ENCODE data around the gene ABLIM2.

ABLIM2 gene

DNA sequence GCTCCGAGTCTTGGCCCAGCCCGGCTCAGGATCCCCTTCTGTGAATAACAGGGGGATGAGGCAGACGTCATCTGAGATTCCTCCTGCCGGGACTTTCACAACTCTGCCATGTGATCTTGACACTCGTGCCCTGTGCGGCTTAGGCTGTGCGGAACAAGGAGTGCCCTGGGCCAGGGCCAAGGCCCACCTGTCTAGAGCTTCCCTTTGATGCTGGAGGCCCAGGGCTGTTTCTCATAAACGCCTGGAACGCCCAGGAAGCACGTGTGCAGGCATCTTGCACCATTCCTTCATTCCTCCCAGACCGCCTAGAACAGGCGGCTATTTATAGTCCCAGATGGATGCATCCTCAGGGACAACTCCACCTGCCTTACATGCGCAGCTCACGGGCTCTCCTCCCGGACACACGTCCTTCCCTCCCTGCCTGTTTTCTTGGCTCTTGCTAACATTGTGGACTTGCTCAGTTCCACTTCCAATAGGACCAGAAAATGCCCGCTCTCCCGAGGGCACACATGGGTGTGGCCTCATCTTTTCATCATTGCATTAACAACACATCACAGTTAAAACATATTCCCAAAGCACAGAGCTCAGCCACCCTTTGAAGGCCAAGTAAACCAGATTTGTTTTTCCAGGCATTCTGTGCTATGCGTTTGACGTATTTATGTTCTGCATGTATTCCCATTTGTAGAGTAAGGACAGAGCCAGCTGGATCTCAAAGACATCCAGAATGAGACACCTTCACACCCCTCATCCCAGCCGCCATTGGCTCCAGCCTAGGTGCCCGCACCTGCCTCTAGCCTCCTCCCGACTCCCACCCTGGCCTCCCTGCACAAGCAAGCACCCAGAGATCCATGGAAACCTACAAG lies 57.2 kb downstream of the ABLIM2 start:
- no peak for DNase-seq

GRCh38 chr4:8099981-8100464 lies 58.6 kb downstream of the ABLIM2 start:
- no peak for DNase-seq

DNA sequence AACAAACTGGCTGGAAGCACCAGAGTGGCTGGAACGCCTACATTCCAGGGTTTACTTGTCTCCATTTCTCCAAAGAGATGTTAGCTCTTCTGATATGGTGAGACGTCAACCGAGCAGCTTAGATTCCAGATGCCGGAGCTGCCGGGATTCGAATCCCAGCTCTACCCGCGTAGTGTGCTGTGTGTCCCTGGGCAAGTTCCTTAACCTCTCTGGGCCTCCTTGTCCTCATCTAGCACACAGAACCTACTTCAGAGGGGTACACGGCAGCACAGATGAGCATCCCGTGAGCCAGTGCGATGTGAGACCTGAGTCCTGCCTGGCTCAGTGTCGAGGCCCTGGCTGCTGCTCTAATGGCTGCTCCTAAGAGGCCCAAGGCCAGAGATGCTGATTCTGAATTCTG lies 60.1 kb downstream of the ABLIM2 start:
- no peak for DNase-seq

DNA sequence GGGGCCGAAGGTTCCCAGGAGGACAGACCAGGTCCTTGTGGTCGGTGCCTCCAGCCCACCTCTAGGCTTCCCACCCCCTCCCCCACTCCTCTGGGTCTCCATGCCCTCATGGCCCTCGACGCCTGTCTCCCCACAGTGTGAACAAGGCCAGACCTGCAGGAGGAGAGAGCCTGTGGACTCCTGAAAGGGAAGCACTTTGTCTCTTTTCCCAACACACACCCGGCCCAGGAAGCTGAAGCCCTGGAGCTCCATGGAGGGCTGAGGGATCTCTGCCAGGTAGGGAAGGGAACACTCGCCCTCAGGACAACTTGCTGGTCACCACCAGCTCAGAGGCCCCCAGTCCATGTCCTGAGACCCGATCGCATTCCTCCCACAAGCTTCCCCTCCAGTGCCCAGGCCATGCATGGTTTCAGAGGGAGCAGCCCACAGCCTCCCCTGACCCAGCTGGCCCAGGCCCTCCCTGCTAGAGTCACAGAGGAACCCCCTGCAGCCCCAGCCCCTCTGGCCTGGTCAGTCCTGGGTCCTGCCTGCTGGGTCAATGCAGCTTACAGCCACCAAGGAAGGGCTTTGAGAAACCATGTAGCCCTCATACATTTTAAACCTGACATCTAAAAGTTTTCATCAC lies 60.8 kb downstream of the ABLIM2 start:
- no peak for DNase-seq

DNA sequence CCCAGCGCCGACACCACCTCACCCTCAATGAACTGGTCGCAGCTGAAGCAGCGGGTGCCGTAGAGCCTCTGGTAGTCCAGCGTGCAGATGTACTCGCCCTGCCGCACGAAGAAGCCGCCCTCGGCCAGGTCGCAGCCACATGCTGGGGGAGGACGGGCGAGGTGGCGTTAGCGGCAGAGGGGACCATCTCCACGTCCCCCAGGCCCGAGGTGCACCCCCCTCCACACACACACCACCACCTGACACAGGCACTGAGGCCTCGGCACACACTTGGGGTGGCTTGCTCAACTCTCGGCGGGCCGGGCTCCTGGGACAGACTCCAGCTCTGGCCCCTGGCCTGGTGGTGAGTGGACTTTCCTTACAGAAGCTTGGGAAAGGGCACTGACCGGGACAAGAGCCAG lies 61.5 kb downstream of the ABLIM2 start:
- DNase-seq, result no peak

GRCh38 chr4:8096690-8097061 lies 61.9 kb downstream of the ABLIM2 start:
- DNase-seq, result no peak

DNA sequence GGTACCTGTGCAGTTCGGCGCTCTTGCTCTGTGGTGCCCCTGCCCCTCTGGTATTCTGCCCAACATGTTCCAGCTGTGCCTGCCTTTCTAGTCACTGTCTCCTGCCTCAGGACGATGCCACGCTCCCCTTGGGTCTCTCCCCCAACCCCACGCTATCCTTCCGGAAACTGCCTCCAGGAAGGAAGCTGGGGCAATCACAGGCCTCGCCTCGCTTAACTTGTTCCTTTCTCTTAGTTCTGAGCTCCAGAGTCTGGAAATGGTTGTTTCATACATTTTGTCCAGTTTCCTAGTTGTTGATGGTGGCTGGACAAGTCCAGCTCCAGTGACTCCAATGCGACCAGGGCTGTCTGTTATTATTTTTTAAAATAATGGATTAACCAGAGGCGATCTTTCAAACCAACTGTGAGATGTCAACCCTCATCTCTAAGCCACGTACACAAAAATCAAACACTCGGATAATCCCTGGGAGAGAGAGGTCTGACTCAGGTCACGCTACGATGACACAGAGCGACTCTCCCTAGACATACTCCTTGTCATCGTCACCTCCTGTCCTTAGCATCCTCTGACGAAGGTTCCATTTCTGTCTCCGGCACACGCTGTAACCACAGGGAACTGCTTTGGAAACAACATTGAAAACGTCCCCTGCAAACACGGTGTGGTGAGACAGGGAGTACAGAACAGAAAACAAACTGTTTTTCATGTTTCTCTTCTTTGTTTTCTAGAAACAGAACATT lies 62.5 kb downstream of the ABLIM2 start:
- DNase-seq, result no peak

DNA sequence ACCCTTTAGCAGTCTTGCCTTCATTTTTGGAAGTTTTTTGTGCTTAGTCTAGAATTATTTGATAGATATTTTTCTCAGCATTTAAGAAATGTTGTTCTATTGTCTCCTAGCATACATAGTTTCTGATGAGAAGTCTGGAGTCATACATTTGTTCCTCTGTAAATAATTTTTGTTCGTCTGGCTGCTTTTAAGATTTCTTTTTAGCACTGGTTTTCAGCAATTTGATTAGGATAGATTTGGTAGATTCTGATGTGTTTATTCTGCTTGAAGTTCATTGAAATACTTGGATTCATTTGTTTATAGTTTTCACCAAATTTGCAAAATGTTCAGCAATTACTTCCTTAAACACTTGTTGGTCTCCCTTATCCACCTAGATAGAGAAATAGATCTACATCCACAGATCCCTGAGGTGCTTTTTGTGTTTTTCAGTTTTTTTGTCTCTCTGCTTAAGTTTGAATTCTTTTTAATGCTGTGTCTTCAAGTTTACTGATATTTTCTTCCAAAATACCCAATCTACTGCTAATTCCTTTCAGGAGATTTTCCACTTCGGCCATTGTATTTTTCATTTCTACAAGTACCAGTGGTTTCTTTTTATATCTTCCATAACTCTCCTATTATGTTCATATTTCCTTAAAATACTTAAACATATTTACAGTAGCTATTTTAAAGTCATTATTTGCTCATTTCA lies 64.9 kb downstream of the ABLIM2 start:
- DNase-seq, result no peak

DNA sequence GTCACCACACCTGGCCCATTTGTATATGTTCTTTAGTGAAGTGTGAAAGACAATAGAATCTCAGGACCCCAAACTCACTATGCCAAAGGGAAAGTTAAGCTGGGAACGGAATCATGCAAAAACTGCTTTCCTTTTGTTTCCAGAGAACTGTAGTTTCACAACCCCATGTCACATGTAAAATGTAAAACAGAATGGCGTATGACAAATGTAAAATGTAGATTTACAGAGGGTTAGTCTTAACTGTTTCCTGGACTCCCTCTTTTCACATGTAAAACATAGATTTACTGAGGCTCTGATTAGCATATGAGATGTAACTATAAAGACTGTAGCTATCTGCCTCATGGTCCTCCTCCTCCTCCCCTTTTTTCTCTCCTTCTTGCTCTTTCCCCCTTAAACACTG lies 66.3 kb downstream of the ABLIM2 start:
- no peak for DNase-seq

DNA sequence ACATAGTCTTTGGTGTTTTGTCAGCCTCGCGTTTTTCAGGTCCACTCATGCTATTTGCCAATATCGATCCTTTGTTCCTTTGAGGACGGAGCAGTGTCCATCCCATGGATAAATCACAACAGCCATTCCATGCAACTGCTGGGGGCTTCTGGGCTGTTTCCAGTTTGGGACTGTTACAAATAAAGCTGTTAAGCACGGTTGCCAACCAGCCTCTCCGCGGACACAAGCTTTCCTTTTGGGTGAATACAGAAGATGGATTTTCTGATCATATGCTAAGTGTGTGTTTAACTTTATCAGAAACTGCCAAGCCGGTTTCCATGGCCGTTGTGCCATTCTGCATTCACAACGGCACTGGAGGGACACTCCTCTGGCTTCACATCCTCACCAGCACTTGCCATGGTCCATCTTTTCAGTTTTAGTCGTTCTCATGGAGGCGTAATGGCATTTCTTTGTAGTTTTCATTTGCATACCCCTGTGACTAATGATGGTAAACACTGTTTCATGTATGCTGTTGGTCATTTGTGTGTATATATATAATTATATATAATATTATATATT lies 67.8 kb downstream of the ABLIM2 start:
- no peak for DNase-seq

DNA sequence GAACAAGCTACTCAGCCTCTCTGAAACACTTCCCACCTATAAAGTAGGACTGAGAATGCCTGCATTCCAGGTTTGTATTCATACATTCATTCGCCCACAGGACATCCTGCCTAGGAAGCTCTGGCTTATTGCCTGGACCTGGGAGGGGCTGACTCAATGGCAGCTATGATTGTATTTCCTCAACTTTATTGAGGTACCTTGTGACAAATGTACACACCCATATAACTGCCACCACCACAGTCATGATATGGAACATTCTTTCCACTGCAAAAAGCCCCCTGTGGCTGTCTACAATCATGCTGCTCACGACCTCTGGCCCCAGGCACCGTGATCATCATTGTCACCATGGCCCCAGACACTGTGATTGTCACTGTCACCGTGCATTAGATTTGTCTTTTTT lies 68.3 kb downstream of the ABLIM2 start:
- no peak for DNase-seq

DNA sequence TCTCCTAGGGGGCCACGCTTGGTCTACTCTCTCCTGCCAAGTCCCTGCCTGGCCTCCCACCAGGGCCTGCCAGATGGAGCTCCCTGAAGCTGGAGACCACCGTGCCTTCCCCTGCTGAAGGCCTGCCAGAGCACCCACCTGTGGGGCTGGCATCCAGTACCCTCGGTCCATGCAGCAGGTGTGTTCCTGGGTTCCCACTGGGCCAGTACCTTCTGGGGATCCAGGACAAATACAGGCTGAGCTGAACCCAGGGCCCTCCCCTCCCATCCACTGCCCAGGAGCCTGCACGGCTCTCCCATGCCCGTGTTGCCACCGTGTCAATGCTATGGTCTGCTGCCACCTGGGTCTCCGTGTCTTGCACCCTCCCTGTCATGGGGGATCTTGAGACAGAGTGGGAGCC lies 68.8 kb downstream of the ABLIM2 start:
- DNase-seq, result no peak

DNA sequence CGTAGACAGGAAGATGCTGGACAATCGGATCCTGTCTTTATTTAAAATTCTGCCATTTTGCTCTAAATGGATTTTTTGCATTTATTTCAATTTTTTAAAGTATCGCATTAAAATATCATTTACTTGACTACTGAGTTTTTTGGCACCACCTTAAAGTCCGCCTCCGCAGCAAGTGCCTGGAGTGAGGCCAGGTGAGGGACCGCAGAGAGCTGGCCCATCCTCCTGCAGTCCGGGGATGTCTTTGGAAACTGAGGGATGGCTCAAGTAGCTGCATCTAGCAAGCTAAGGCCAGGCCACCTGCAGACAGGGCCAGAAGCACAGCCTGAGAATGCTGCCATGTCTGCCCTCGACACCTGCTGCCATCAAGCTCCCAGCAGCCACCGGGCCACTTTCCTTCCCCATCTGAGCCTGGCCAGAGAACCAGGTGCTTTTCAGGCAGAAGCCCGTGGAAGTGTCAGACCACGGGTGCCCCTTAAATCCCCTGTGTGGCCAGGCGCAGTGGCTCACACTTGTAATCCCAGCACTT lies 69.6 kb downstream of the ABLIM2 start:
- no peak for DNase-seq

DNA sequence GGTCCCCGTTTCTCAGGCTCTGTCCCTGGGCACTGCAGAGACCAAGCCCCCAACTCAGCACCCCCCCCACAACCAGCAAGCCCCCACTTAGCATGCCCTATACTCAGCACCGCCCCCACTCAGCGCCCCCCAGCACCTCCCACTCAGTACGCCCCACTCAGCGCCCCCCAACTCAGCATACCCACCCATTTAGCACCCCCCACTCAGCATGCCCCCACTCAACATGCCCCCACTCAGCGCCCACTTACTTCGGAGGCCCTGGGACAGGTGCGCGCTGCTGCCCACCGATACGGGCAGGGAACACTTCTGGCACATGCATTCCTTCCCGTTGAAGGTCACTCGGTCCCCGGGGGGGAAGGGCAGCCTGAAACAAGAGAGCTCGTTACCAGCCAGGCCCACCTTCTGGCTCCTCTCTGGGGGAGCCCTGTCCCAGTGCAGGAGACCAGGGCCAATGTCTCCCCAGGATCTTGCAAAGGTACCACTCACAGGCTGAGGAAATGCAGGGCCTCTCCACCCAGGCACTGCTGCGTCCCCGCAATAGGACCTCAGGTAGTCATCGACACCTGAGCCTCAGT lies 70.6 kb downstream of the ABLIM2 start:
- DNase-seq, result no peak

- DNase-seq, result no peak
Observed at GRCh38 chr4:8086783-8087445, 71.7 kb downstream of the ABLIM2 start.

DNA sequence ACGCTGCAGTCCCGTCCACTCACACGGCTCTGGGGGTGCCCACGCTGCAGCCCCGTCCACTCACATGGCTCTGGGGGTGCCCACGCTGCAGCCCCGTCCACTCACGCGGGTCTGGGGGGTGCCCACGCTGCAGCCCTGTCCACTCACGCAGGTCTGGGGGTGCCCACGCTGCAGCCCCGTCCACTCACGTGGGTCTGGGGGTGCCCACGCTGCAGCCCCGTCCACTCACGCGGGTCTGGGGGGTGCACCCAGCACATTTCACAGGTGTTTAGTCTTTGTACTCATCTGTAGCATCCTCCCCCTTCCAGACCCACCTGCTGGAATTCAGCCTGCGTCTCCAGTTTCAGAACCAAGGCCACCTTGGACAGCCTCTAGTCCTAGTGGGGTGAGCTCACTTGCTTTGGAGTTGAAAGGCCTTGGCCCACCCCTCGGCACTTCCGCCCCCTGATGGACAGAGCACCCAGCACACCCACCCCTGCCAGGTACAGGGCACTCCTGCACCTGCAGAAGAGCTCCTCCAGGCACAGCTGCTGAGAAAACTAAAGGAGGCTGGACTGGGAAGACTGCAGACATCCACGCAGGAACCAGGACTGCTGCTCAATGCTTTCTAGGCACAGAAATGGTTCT lies 73.0 kb downstream of the ABLIM2 start:
- DNase-seq, result no peak

DNA sequence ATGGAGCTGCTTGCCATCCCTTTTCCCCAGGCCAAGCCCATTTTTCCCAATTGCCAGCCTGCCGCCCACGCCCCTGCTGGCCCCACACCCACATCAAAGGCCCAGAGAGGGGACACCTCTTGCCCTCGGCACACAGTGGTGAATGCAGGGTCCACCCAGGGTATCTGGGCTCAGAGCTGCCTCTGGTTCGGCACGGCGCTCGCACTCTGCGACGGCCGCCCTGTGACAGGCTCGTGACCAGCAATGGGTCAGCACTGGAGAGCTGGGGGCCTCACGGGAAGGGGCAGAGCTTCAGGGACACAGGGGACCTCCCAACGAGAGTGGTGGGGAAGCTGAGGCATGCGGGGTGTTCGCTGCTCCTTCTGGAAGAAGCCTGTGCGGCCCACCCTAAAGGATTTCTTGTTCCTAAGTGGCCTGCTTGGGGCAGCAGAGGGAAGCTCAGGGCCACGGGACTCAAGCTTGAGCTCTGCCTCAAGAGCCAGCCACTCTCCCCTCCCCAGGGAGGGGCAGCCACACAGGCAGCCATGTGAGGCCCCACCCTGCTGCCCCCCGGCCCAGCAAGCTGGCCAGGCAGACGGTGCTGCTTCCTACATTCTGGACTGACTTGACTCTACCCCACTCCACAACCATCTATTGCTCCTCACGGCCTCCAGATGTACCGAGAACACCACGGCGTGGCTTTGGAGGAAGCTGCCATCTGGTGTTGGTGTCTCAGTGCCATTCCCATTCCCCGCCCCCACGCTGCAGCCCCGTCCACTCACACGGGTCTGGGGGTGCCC lies 73.7 kb downstream of the ABLIM2 start:
- no peak for DNase-seq

- no peak for DNase-seq
Observed at GRCh38 chr4:8084031-8084660, 74.5 kb downstream of the ABLIM2 start.

DNA sequence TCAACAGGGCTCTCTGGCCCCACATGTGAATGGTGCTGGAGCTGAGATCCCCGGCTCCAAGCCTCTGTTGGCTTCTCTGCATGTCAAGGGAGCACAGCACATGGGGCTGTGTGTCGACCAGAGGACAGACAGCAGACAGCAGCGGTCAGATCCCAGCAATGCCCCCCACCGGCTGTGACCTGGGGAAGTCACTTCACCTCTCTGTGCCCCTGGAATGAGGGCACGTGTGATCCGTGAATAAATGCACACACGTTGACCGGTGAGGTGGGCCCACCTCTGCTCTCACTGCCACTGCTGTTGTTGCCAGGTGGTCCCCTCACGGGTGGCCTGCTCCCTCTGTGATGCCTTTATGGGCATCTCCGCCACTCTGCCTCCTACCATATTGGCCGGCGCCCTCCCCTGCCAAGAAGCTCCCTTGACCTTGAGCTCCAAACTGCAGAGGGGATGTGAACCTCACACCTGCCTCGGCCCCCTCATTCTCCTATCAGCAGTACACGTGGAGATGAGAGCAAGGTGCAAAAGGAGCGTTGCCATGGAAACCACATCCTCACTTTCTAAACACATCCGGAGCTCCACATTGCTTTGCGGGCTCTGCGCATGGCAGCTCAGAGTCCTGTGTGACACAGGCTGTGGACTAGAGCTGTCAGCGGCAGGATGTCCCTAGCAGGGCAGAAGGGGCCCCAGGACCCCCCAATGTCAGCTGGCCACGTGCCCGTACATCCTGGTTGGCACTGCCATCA lies 75.4 kb downstream of the ABLIM2 start:
- DNase-seq, result no peak
